ENCODE results near the gene FOXA2. TPM values are rescaled to one million over a fixed set of nuclear protein-coding genes. Genes with fewer than 3 reads are reported as not detected.

The FOXA2 gene
- total and polyA plus RNA-seq, 9 of the 15 experiments (the other 6 are each of a cell fraction or from before 2014, with no cell fraction given) = 0.10 to 1.0 (median 0.25) TPM

- in situ Hi-C loops (cut with MboI) (no loop called here), intact Hi-C loops (cut with micrococcal nuclease) (no loop called here)
- H3K27me3 ChIP-seq (ENCODE audit: control insufficient read depth in 2 of 2, insufficient read depth in 2 of 2, low read length in 2 of 2) = no peaks in the 10 kb centered on the region
- no peak overlapping the region for H3K4me2 ChIP-seq (ENCODE audit: insufficient read depth, low read length)
- no TSS peak for BruUV-seq (replicated peaks)
- POLR2A ChIA-PET = no interaction called here
- CTCF ChIA-PET (ENCODE audit: low intra/inter-chr PET ratio) = no interaction called here
- no peak overlapping the region for H3K4me3 ChIP-seq
- no peaks in the 10 kb centered on the region for H3K9me3 ChIP-seq (replicated peaks; ENCODE audit: control insufficient read depth, insufficient read depth, low read depth, low read length)
- no peak overlapping the region for H2AFZ ChIP-seq (ENCODE audit: low read depth, low read length)
- H3K9me1 ChIP-seq (ENCODE audit: control insufficient read depth, insufficient read depth, low read length) = no peaks in the 10 kb centered on the region
- WGBS (ENCODE audit: insufficient coverage, low coverage, missing lambda C conversion rate) = 0% methylated on average over 5 of the region's 6 CpGs
- no peaks in the 10 kb centered on the region for H3K36me3 ChIP-seq (ENCODE audit: control insufficient read depth, insufficient read depth, low read length)
- TF ChIP-seq HINFP (tag; conservative IDR thresholded peaks at IDR 0.05; ENCODE audit: low read depth) (no peak), ZNF707 (CRISPR knock-in tag; conservative IDR thresholded peaks at IDR 0.05) (no peak), ZNF165 (CRISPR knock-in tag; IDR thresholded peaks at IDR 0.05; ENCODE audit: borderline replicate concordance) (no peak), ZNF699 (CRISPR knock-in tag; IDR thresholded peaks at IDR 0.05; ENCODE audit: insufficient replicate concordance) (no peak), ATF3 (IDR thresholded peaks at IDR 0.05) (no peak), ATF3 (CRISPR knock-in tag; conservative IDR thresholded peaks at IDR 0.05) (no peak), POLR2H (tag; IDR thresholded peaks at IDR 0.05; ENCODE audit: low read depth) (no peak), PRMT5 (CRISPR knock-in tag; IDR thresholded peaks at IDR 0.05) (no peak), EZH2 (IDR thresholded peaks at IDR 0.05; ENCODE audit: borderline replicate concordance, low read depth, low read length) (no peak), ZNF347 (CRISPR knock-in tag; IDR thresholded peaks at IDR 0.05; ENCODE audit: low read depth) (no peak), EWSR1 (IDR thresholded peaks at IDR 0.05; ENCODE audit: borderline replicate concordance, low read depth, partially characterized antibody) (no peak), CBX3 (IDR thresholded peaks at IDR 0.05; ENCODE audit: borderline replicate concordance in 1 of 2, low read length in 2 of 2) (no peak), PPARD (CRISPR knock-in tag; IDR thresholded peaks at IDR 0.05) (no peak), ESRRB (CRISPR knock-in tag; IDR thresholded peaks at IDR 0.05; ENCODE audit: borderline replicate concordance) (no peak), SMARCB1 (IDR thresholded peaks at IDR 0.05; ENCODE audit: insufficient read length, low read depth) (no peak)
- FAIRE-seq (no peak), DNase-seq (ENCODE audit: extremely low read depth in 1 of 4, low spot score in 3 of 4) (no peak), ATAC-seq (no peak)
- H3K4me1 ChIP-seq (replicated peaks in 1 of 2; ENCODE audit: control insufficient read depth in 2 of 2, insufficient read depth in 2 of 2, low read length in 2 of 2) = no peaks in the 10 kb centered on the region
- no peak overlapping the region for H3K27ac ChIP-seq (ENCODE audit: extremely low read depth, low read depth, low read length)
- no peak overlapping the region for H3K9ac ChIP-seq (ENCODE audit: insufficient read depth in 1 of 2, low read depth in 2 of 2, low read length in 2 of 2)
- H3K79me2 ChIP-seq (ENCODE audit: control insufficient read depth, insufficient read depth, low read length) = no peaks in the 10 kb centered on the region
- H4K20me1 ChIP-seq (replicated peaks; ENCODE audit: control insufficient read depth, insufficient read depth, low read length) = no peaks in the 10 kb centered on the region
Measured at GRCh38 chr20:22630701-22631100, 46.3 kb upstream of the FOXA2 start.

All from K562 (cell line).